PC-9 (cell line): ENCODE measurements around the gene CEP72.

Source experiments
- CTCF ChIP-seq: fragments of 200-600 bp; sonication (generic); conservative IDR thresholded peaks from 2 replicates; pipeline ENCODE4 v1.6.1; 2017; ENCODE audit warnings: mixed run types, antibody characterized with exemption, mild to moderate bottlenecking, moderate library complexity
- EZH2 ChIP-seq: fragments of 200-600 bp; sonication (generic); IDR thresholded peaks from 2 replicates; pipeline ENCODE4 v1.8.0; 2017; ENCODE audit warnings: antibody characterized with exemption, low read depth

GRCh38 chr5:589588-589987, 22.6 kb upstream of the CEP72 start:
- TF ChIP-seq CTCF, result no peak
- TF ChIP-seq EZH2, result no peak
